GM18511 (cell line): Measurements from ENCODE around the gene TBX5.

Experiments
- ATAC-seq: cut with Tn5 transposase; IDR thresholded peaks from one replicate; pipeline ENCODE4 v1.9.1; 2021; ENCODE audit warnings: mild to moderate bottlenecking, moderate library complexity; ENCODE audit not compliant: unreplicated experiment

Gene TBX5

GRCh38 chr12:114406984-114407841, 1.3 kb upstream of the TBX5 start:
- no peak for ATAC-seq

- no peak for ATAC-seq
Observed at GRCh38 chr12:114406316-114406983, 506 bp upstream of the TBX5 start.

- ATAC-seq: no peak
Observed at GRCh38 chr12:114404926-114405518, 922 bp downstream of the TBX5 start.

- no peak for ATAC-seq
Observed at GRCh38 chr12:114404083-114404925, 1.6 kb downstream of the TBX5 start.

GRCh38 chr12:114403690-114404066, 2.3 kb downstream of the TBX5 start:
- ATAC-seq: no peak

- ATAC-seq: no peak
Observed at GRCh38 chr12:114403011-114403689, 2.8 kb downstream of the TBX5 start.

GRCh38 chr12:114402084-114402717, 3.7 kb downstream of the TBX5 start:
- ATAC-seq: no peak

GRCh38 chr12:114401328-114402083, 4.4 kb downstream of the TBX5 start:
- no peak for ATAC-seq

- no peak for ATAC-seq
Observed at GRCh38 chr12:114400925-114401324, 5.0 kb downstream of the TBX5 start.

GRCh38 chr12:114400361-114400811, 5.6 kb downstream of the TBX5 start:
- ATAC-seq: no peak

- no peak for ATAC-seq
Observed at GRCh38 chr12:114399664-114400211, 6.2 kb downstream of the TBX5 start.

- no peak for ATAC-seq
Observed at GRCh38 chr12:114397978-114398881, 7.7 kb downstream of the TBX5 start.

- ATAC-seq: no peak
Observed at GRCh38 chr12:114396869-114397719, 8.8 kb downstream of the TBX5 start.

GRCh38 chr12:114396153-114396868, 9.6 kb downstream of the TBX5 start:
- no peak for ATAC-seq

- no peak for ATAC-seq
Observed at GRCh38 chr12:114395755-114396152, 10.2 kb downstream of the TBX5 start.

GRCh38 chr12:114395233-114395632, 10.7 kb downstream of the TBX5 start:
- no peak for ATAC-seq
